C1 segment of cervical spinal cord (tissue), 14 donors: ENCODE results near the gene GSK3B.

ENCODE experiments used
- DNase-seq, 14 donors: peaks; one replicate each; lab custom pipeline; 2025; lab: John Stamatoyannopoulos, UW

The GSK3B gene

GRCh38 chr3:119818937-119819336, 275.3 kb downstream of the GSK3B start:
- no peak for DNase-seq

DNA sequence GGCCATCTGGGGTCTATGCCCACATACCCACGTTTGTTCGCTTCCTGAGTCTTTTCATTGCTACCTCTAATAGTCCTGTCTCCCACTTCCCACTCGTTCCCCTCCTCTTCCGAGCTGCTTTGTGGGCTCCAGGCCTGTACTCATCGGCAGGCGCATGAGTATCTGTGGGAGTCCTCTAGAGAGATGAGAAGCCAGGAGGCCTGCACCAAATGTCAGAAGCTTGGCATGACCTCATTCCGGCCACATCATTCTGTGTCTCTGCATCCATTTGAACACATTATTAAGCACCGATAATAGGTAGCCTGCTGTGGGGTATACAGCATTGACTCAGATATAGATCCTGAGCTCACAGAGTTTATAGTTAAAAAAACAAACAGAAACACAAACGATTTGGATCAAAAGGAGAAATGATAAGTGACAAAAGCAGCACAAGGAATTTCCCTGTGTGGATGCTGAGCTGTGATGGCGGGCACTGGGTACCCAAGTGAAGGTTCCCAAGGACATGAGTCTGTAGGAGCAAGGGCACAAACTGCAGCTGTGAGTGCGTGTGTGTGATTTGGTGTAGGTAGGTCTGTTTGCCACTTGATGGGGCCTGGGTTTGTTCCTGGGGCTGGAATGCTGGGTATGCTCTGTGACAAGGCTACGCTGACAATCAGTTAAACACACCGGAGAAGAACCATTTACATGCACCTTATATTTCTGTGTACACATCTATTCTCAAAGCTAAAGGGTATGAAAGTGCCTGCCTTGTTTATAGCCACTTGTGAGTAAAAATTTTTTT, 276.5 kb downstream of the GSK3B start:
- DNase-seq: no peak

DNA sequence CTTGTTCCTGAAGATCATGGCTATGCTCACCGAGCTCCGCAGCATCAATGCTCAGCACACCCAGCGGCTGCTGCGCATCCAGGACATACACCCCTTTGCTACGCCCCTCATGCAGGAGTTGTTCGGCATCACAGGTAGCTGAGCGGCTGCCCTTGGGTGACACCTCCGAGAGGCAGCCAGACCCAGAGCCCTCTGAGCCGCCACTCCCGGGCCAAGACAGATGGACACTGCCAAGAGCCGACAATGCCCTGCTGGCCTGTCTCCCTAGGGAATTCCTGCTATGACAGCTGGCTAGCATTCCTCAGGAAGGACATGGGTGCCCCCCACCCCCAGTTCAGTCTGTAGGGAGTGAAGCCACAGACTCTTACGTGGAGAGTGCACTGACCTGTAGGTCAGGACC, 277.2 kb downstream of the GSK3B start:
- DNase-seq: no peak

DNA sequence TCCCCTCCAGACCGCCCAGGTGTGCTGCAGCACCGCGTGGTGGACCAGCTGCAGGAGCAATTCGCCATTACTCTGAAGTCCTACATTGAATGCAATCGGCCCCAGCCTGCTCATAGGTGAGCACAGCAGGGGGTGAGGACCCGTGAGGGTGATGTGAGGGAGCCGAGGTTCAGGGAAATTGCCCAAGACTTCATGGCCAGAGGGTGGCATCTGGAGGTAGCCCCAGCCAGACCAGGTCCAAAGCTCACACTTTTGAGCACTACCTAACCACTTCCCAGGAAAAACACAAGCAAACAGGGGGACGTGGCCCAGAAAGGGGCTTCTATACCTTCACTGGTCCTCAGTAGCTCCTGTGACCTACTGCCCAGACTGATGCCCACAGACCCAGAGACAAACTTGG, 278.5 kb downstream of the GSK3B start:
- DNase-seq: no peak

GRCh38 chr3:119812491-119813058, 281.7 kb downstream of the GSK3B start:
- no peak for DNase-seq

DNA sequence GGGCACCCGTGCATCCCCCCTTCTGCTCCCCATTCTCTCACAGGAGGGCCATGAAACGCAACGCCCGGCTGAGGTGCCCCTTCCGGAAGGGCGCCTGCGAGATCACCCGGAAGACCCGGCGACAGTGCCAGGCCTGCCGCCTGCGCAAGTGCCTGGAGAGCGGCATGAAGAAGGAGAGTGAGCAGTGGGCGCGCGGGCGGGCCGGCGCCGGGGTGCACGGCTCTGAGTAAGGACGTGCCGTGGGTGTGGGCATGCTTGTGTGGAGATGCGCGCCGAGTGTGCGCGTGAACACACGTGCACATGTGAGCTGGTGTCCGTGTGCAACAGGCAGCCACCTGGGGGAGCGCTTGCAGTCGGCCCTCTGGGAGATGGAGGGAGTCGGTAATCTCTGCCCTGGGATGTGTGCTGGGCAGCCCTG, 284.2 kb downstream of the GSK3B start:
- peak in 3 of 14 donors; percentile 3 to 12 (median 9) for DNase-seq

- no peak for DNase-seq
Observed at GRCh38 chr3:119809249-119810017, 284.8 kb downstream of the GSK3B start.

DNA sequence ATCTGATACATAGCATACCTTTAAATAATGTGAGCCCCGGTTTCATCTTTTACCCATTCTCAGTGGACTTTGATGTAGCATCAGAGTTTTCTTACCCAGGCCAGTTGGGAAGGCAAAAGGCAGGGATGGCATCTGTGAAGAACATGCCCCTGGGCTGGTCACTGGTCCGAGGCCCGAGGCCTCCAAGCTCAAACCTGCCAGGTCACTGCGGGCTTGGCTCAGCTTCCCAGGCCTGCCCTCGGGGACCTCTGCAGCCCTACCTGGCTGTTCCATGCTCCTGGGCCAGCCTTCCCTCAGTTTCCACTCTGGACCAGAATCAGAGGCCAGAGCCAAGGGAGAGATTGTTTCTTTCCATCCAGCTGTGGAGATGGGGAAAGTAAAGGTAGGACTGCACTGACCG, 285.4 kb downstream of the GSK3B start:
- no peak for DNase-seq

DNA sequence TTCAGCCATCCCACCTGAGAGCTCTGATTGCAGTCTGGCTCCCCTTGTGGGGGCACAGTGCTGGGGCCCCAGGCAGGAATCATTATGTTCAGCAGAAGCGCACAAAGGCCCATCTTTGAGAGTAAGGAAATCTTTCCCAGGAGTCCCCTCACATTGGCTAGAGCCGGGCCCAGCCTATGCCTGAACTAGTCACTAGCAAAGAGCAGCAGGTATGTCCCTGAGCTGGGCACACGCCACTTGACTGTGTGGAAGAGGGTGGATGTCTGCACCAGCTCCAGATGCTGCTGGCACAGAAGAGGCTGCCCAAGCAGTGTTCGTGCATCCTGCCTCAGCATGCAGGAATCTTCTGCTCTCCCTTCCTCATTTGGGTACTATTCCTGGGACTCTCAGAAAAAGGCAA, 286.0 kb downstream of the GSK3B start:
- no peak for DNase-seq

DNA sequence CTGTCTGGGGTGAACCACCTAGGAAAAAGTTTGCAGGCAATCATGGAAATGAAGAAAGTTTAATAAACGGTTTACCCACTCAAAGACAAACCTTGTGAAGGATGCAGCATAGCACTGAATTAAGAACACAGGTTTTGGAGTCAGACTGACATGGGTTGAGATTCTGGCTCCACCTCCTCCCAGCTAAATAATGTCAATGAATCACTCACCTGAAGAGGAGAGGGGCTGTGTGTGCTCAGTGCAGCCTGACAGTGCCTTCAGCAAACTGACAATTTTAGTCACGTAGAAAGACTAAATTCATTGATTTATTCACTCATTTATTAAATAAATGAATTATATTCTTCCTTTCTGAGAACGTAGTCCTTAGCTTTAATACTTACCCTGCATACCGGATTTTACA, 293.4 kb downstream of the GSK3B start:
- DNase-seq: no peak

- no peak for DNase-seq
Observed at GRCh38 chr3:119796785-119797184, 297.5 kb downstream of the GSK3B start.

DNA sequence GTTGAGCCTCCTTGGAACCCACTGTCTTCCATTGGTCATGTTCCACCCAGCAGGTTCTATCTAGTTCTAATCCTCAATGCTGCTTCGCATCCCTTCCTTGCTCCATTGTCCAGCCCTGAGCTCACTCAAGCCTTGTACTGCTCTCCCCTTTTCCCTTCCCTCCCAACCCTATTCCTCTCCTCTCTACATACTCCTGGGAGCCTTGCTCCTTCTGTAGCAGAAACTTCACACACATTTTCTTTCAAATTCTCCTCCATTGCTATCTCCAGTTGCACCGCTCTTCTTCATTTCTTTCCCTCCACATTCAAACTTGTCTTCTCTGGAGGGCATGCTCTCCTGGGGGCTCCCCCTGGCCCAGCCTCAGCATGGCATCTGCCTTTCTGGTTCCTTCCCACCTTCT, 297.9 kb downstream of the GSK3B start:
- no peak for DNase-seq

DNA sequence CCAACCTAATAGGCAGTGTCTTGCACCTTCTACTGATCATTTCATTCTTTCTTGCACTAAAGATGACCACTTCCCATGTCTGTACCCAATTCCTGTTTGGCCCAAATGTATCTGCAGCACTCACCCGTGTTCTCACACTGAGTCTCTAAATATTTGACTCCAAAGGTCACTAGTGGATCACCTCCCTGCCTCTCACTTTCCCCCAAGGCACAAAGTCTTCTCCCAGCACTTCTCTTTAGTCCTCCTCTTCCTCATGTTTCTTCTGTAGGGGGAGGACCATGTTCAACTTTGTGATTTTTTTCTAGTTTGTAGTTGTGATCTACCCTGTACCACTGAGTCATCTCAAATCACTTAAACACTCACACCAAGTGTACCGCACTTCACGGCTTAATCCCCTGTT, 298.4 kb downstream of the GSK3B start:
- DNase-seq: no peak

DNA sequence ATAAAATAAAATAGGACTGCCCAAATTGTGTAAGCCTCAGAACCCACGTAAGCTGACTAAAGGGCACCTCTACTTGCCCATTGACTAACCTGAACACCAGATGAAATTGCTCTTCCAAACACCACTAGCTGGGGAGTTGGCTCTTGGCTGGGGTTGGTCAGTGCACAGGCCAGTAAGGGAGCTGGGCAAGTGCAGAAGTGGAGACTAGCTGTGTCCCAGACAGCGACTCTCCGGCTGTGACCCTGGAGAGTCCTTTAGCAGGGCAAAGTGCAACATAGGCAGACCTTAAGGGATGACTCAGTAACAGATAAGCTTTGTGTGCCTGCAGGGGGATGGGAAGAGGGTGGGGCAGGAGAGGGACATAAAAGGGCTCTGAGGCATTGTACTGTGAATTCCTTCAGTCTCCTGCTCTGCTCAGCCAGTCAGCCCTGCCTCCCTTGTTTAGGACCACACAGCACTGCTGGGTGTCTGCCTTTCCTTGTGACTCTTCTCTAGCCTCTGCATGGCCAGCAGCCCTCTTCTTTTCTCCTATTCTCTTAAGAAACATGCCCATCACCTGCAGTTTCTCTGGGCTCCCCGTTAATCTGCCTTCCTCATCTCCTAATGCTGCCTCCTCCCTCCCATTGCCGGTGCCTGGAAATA, 299.2 kb downstream of the GSK3B start:
- DNase-seq: no peak

DNA sequence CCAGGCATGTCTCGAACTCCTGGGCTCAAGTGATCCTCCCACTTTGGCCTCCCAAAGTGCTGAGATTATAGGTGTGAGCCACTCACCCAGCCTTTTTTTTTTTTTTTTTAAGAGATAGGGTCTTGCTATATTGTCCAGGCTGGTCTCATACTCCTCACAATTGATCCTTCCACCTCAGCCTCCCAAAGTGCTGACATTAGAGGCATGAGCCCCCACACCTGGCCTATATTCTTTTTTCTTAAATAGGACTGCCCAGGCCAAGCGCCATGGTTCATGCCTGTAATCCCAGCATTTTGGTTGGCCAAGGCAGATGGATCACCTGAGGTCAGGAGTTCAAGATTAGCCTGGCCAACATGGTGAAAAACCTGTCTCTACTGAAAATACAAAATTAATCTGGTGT, 299.8 kb downstream of the GSK3B start:
- DNase-seq: no peak

DNA sequence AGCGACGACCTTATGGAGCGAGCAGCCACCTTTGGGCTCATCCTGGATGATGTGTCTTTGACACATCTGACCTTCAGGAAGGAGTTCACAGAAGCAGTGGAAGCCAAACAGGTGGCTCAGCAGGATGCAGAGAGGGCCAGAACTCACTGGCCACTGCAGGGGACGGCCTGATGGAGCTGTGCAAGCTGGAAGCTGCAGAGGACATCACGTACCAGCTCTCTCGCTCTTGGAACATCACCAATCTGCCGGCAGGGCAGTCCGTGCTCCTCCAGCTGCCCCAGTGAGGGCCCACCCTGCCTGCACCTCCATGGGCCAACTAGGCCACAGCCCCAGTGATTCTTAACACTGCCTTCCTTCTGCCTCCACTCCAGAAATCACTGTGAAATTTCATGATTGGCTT, 302.0 kb downstream of the GSK3B start:
- DNase-seq: no peak

GRCh38 chr3:119790369-119790768, 303.9 kb downstream of the GSK3B start:
- no peak for DNase-seq

DNA sequence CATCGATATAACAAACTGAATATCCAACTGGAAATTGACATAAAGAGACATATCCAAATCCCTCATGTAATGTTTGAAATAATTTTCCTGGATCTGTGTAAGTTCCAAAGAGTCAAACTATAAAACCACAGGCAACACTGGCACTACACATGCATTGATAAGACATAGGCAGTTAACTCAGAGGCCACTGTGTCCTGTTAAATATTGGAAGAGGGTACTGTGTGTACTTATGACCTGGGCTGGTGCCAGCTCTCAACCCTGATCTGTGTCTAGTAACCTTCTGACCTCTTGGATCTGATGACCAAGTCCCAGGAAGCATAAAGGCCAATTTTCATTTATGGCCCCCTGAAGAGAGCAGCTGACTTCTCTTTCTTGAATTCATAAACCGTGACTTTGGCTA, 307.8 kb downstream of the GSK3B start:
- no peak for DNase-seq

DNA sequence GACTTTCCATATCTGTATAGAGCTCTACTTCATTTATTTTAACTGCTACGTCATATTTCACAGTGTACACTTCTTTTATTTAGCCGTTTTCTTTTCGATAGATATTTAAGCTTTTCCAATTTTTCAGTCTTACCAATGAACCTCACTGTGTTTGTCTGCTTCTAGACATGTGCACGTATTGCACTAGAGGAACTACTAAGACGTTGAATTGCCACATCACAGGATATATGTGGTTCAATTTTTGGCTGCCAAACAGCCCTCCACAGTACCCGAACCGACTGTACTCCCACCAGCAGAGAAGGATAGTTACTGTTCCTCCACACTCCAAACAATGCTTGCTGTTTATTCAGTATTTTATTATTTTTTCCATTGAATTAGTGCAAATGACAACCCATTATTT, 310.4 kb downstream of the GSK3B start:
- no peak for DNase-seq

GRCh38 chr3:119783255-119783654, 311.0 kb downstream of the GSK3B start:
- DNase-seq: no peak

GRCh38 chr3:119782460-119782859, 311.8 kb downstream of the GSK3B start:
- DNase-seq: no peak
